ENCODE data around the gene TAGLN2. TPM values are rescaled to one million over a fixed set of nuclear protein-coding genes. Genes with fewer than 3 reads are reported as not detected.

Gene TAGLN2
- total RNA-seq, 1 donor from 2014 or later: 435 TPM

DNA sequence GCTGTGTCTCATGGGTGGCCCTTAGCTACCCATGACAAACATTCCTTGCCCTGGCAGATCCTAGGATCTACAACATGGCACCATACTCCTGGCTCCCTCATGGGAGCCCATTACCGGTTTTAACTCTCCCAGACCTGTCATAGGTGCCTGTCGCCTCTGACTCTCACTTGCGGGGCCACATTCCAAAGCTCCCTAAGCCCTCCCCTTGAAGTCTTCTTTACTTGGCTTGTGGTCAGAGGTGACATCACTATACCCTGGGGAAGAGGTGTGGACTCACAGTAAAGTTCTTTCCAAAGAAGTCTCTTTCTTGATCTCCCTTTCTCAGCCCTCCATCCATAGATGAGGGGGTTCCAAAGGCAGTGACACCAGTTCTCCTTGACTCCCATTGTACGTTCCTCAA, 34.1 kb upstream of the TAGLN2 start:
- H3K27ac ChIP-seq: no peak overlapping the region
- TF ChIP-seq, protein P1, sequence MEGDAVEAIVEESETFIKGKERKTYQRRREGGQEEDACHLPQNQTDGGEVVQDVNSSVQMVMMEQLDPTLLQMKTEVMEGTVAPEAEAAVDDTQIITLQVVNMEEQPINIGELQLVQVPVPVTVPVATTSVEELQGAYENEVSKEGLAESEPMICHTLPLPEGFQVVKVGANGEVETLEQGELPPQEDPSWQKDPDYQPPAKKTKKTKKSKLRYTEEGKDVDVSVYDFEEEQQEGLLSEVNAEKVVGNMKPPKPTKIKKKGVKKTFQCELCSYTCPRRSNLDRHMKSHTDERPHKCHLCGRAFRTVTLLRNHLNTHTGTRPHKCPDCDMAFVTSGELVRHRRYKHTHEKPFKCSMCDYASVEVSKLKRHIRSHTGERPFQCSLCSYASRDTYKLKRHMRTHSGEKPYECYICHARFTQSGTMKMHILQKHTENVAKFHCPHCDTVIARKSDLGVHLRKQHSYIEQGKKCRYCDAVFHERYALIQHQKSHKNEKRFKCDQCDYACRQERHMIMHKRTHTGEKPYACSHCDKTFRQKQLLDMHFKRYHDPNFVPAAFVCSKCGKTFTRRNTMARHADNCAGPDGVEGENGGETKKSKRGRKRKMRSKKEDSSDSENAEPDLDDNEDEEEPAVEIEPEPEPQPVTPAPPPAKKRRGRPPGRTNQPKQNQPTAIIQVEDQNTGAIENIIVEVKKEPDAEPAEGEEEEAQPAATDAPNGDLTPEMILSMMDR (IDR thresholded peaks at IDR 0.05): no peak
- ATAC-seq: peak; percentile 68

GRCh38 chr1:159958719-159959380, 33.5 kb upstream of the TAGLN2 start:
- H3K27ac ChIP-seq: no peak overlapping the region
- DNase-seq (no peak), ATAC-seq (no peak)
- TF ChIP-seq, protein P1 (IDR thresholded peaks at IDR 0.05): no peak
- no peaks in the 10 kb centered on the region for H3K4me1 ChIP-seq
- no peaks in the 10 kb centered on the region for H3K36me3 ChIP-seq
- no peak overlapping the region for H3K4me3 ChIP-seq
- intact Hi-C loops (cut with DNase I): no loop called here
- H3K27me3 ChIP-seq: no peaks in the 10 kb centered on the region
- no peaks in the 10 kb centered on the region for H3K9me3 ChIP-seq

More for the DNA sequence above, 34.1 kb upstream of the TAGLN2 start:
- H3K27me3 ChIP-seq: no peaks in the 10 kb centered on the region
- DNase-seq: no peak
- no peaks in the 10 kb centered on the region for H3K36me3 ChIP-seq
- intact Hi-C loops (cut with DNase I): no loop called here
- no peak overlapping the region for H3K4me3 ChIP-seq
- no peaks in the 10 kb centered on the region for H3K4me1 ChIP-seq
- H3K9me3 ChIP-seq: no peaks in the 10 kb centered on the region

DNA sequence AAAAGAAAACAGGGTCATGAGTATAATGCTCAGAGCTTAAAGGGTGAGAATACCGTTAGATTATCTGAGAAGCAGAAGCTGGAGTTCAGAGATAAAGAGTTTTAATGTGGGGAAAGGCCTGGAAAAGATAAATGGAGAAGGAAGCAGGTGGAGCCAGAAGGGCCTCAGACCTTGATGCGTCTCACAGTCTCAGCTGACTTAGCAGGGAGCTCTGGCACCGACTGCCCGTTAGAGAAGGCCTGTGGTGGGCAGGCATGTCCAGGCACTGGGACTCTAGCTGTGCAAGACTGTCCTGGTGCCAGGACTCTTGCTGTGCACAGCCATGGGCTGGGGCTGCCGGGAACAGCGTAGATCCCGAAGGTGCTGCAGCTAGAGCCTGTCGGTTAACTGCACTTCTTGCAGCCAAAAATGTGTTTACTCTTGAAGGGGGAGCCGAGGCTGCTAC, 32.5 kb upstream of the TAGLN2 start:
- H3K36me3 ChIP-seq: no peaks in the 10 kb centered on the region
- ATAC-seq (peak; percentile 39), DNase-seq (no peak)
- H3K9me3 ChIP-seq: no peaks in the 10 kb centered on the region
- H3K27me3 ChIP-seq: no peaks in the 10 kb centered on the region
- no peak overlapping the region for H3K27ac ChIP-seq
- H3K4me3 ChIP-seq: no peak overlapping the region
- H3K4me1 ChIP-seq: no peaks in the 10 kb centered on the region
- TF ChIP-seq, protein P1 (IDR thresholded peaks at IDR 0.05): no peak
- intact Hi-C loops (cut with DNase I): no loop called here

GRCh38 chr1:159955456-159955855, 30.1 kb upstream of the TAGLN2 start:
- H3K27ac ChIP-seq: no peak overlapping the region
- DNase-seq (no peak), ATAC-seq (no peak)
- intact Hi-C loops (cut with DNase I): no loop called here
- H3K36me3 ChIP-seq: no peaks in the 10 kb centered on the region
- H3K27me3 ChIP-seq: peaks cover 3% of the 10 kb centered on the region
- no peak overlapping the region for H3K4me3 ChIP-seq
- H3K9me3 ChIP-seq: no peaks in the 10 kb centered on the region
- H3K4me1 ChIP-seq: no peaks in the 10 kb centered on the region
- TF ChIP-seq, protein P1 (IDR thresholded peaks at IDR 0.05): no peak

DNA sequence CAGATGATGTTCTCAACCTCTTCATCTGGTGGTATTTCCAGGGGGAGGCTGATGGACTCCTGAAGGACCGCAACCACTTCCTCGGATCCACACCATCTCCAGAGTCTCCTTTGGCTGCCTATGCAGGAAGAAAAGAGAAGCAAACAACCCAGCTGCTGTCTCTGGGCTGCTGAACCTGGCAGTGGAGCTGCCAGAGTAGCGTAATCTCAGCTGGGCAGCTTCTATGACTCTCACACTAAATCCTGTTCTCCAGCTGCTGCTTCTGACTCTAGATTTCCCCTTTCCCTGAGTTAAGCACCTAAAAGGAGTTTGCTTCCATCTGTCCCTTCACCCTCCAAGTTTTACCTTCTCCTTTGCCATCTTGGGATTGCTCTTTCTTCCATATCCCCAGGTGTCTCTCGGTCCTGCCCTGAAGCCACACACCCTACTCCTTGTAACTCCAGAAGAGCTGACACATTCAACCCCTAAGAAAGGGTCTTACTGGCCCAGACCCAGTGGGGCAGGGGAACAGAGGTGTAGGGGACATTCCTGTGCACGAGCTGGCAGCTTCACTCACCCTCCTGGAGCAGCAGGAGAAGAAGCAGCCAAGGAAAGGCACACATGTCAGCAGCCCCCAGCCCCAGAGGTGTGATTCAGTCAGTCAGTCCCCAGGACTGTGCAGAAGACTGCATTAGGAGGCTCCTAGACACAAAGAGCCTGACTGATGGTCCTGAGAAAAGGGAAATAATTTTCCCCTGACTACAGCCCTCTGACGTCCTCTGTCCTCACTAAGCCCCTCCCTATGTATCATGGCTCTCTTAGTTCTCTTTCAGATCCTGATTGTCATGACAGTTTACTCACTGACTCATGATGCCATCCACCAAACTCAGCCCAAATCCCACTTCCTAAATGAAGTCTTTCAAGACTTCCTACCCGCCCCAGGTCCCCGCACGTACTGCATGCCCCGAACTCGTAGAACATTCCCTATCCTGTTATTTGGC, 28.5 kb upstream of the TAGLN2 start, which contains the start of gene SLAMF9:
Gene SLAMF9 (minus strand): TSS at position 702 of the 980 bp plus-strand sequence. CDS start 100 bp downstream, at position 602.
- DNase-seq (no peak), ATAC-seq (peak; percentile 60)
- no peak within 1 kb of the TSS for H3K4me3 ChIP-seq
- peaks cover 3% of the 10 kb centered on the region for H3K27me3 ChIP-seq
- TF ChIP-seq, protein P1 (IDR thresholded peaks at IDR 0.05): no peak
- intact Hi-C loops (cut with DNase I): no loop called here
- no peak within 1 kb of the TSS for H3K27ac ChIP-seq
- H3K9me3 ChIP-seq: no peaks in the 10 kb centered on the region
- H3K36me3 ChIP-seq: no peaks in the 10 kb centered on the region
- no peaks in the 10 kb centered on the region for H3K4me1 ChIP-seq
